Endothelial cell of umbilical vein (primary cell): ENCODE results near the gene CD58. TPM values are rescaled to one million over a fixed set of nuclear protein-coding genes. Genes with fewer than 3 reads are reported as not detected.

Source experiments
- BruUV-seq: library from RNA; stranded (reverse); fragments of 400-500 nt; replicated peaks from 2 replicates; lab custom pipeline; 2021; lab: Mats Ljungman, UMichigan
- CTCF ChIA-PET: fragments of 300-600, 350-600 bp; sonication (Branson Sonifier 250); formaldehyde crosslinking; loops from one replicate; lab custom pipeline; 2021; ENCODE audit warnings: antibody characterized with exemption, inconsistent platforms; lab: Charles Lee
- POLR2A ChIA-PET: fragments of 300-600, 350-600 bp; sonication (Branson Sonifier 250); formaldehyde crosslinking; loops from one replicate; lab custom pipeline; 2021; ENCODE audit warnings: antibody characterized with exemption, inconsistent platforms; lab: Charles Lee
- DNase-seq: peaks from one replicate; pipeline ENCODE4 v3.0.0-alpha.2; 2011; ENCODE audit warnings: low read depth, low spot score
- FAIRE-seq: peaks from 2 replicates; lab custom pipeline; 2011; peaks lifted over from hg19 to GRCh38; lab: Jason Lieb, UNC
- H2AFZ ChIP-seq: 2 replicates; pipeline ENCODE4 v1.6.0; 2012; ENCODE audit warnings: low read depth, low read length, control low read depth, inconsistent platforms
- H3K27ac ChIP-seq: 2 replicates; pipeline ENCODE4 v1.5.1; 2011; ENCODE audit warnings: low read depth, mild to moderate bottlenecking, control low read depth, low read length, moderate library complexity; ENCODE audit not compliant: insufficient read depth
- H3K27me3 ChIP-seq, 2 experiments: 2 replicates each; pipeline versions ENCODE4 v1.6.0 to v1.6.1; 2011; ENCODE audit warnings: low read length in 2 of 2, mixed read lengths in 1 of 2; ENCODE audit not compliant: control insufficient read depth in 2 of 2, insufficient read depth in 2 of 2
- H3K36me3 ChIP-seq, 2 experiments: 2 replicates in 1 of 2; 3 replicates in 1 of 2; pipeline ENCODE4 v1.5.1; 2011; ENCODE audit warnings: low read length in 2 of 2, mild to moderate bottlenecking in 1 of 2, moderate library complexity in 1 of 2; ENCODE audit not compliant: control insufficient read depth in 2 of 2, insufficient read depth in 2 of 2; ENCODE audit errors: extremely low read depth in 1 of 2
- H3K4me1 ChIP-seq: 3 replicates; pipeline ENCODE4 v1.5.1; 2011; ENCODE audit warnings: mild to moderate bottlenecking, low read length; ENCODE audit not compliant: control insufficient read depth, insufficient read depth; ENCODE audit errors: extremely low read depth
- H3K4me2 ChIP-seq: 2 replicates; pipeline ENCODE4 v1.6.1; 2011; ENCODE audit warnings: low read length, control low read depth, mixed read lengths; ENCODE audit not compliant: insufficient read depth
- H3K4me3 ChIP-seq, 3 experiments: fragments of 200-600 bp in 1 of 3; sonication (generic), shearing (Covaris generic) in 1 of 3; replicated peaks in 1 of 3; 2 replicates each; pipeline ENCODE4 v1.5.1; 2011 to 2016; ENCODE audit warnings: control low read depth in 3 of 3, low read length in 3 of 3, mild to moderate bottlenecking in 2 of 3, inconsistent platforms in 1 of 3, low read depth in 1 of 3, moderate library complexity in 1 of 3; ENCODE audit not compliant: insufficient read depth in 1 of 3
- H3K79me2 ChIP-seq: 2 replicates; pipeline ENCODE4 v1.6.0; 2012; ENCODE audit warnings: low read length, inconsistent platforms; ENCODE audit not compliant: control insufficient read depth, insufficient read depth
- H3K9ac ChIP-seq: replicated peaks from 2 replicates; pipeline ENCODE3; 2011; ENCODE audit warnings: low read length, control low read depth; ENCODE audit not compliant: insufficient read depth; ENCODE audit errors: extremely low read depth
- H3K9me1 ChIP-seq: replicated peaks from 3 replicates; pipeline ENCODE4 v1.6.0; 2011; ENCODE audit warnings: mild to moderate bottlenecking, low read length; ENCODE audit not compliant: control insufficient read depth, insufficient read depth; ENCODE audit errors: extremely low read depth
- H3K9me3 ChIP-seq: replicated peaks from 2 replicates; pipeline ENCODE4 v1.5.1; 2012; ENCODE audit warnings: low read length, inconsistent platforms; ENCODE audit not compliant: control insufficient read depth, insufficient read depth
- H4K20me1 ChIP-seq: replicated peaks from 2 replicates; pipeline ENCODE3; 2011; ENCODE audit warnings: mild to moderate bottlenecking, low read length; ENCODE audit not compliant: control insufficient read depth, insufficient read depth; ENCODE audit errors: extremely low read depth
- CTCF ChIP-seq, 2 donors: IDR thresholded peaks; 1 replicate in 1 of 2; 2 replicates in 1 of 2; pipeline ENCODE4 v1.5.1; 2011; ENCODE audit warnings: low read length in 2 of 2, mild to moderate bottlenecking in 2 of 2, moderate library complexity in 2 of 2, control low read depth in 1 of 2, inconsistent platforms in 1 of 2, low read depth in 1 of 2; ENCODE audit not compliant: insufficient read depth in 1 of 2; ENCODE audit errors: extremely low read depth in 1 of 2
- EZH2 ChIP-seq: IDR thresholded peaks from 2 replicates; pipeline ENCODE4 v1.6.1; 2012; ENCODE audit warnings: borderline replicate concordance, low read depth, mild to moderate bottlenecking, moderate library complexity, low read length, inconsistent platforms; ENCODE audit not compliant: severe bottlenecking
- FOS ChIP-seq: IDR thresholded peaks from 2 replicates; pipeline ENCODE4 v1.6.1; 2011; ENCODE audit warnings: mild to moderate bottlenecking, low read length, moderate library complexity, borderline replicate concordance; ENCODE audit not compliant: insufficient read depth
- GATA2 ChIP-seq: IDR thresholded peaks from 2 replicates; pipeline ENCODE4 v1.7.0; 2011; ENCODE audit warnings: low read depth, mild to moderate bottlenecking, moderate library complexity, mixed read lengths, low read length; ENCODE audit not compliant: insufficient read length, insufficient read depth
- JUN ChIP-seq: IDR thresholded peaks from 2 replicates; pipeline ENCODE4 v1.6.1; 2011; ENCODE audit warnings: borderline replicate concordance, low read depth; ENCODE audit not compliant: insufficient read length, insufficient read depth
- MAX ChIP-seq: IDR thresholded peaks from 2 replicates; pipeline ENCODE4 v1.6.1; 2011; ENCODE audit not compliant: insufficient read depth, insufficient read length
- MYC ChIP-seq: IDR thresholded peaks from one replicate; pipeline ENCODE4 v1.6.1; 2011; ENCODE audit warnings: mild to moderate bottlenecking, low read depth, low read length
- POLR2A ChIP-seq: IDR thresholded peaks from 2 replicates; pipeline ENCODE4 v1.6.1; 2012; ENCODE audit warnings: low read depth, mild to moderate bottlenecking, control low read depth, low read length
- POLR2AphosphoS5 ChIP-seq: IDR thresholded peaks from 2 replicates; pipeline ENCODE4 v1.6.1; 2012; ENCODE audit warnings: low read depth, mild to moderate bottlenecking, control low read depth, low read length, moderate library complexity; ENCODE audit not compliant: insufficient read depth
- dilution Hi-C: fragments of 300-500 bp; cut with MboI; formaldehyde crosslinking; loops from one replicate; pipeline ENCODE4 v1.15.0; 2019; ENCODE audit warnings: low sequenced_read_pairs; ENCODE audit not compliant: extremely low pct_ligation_motif_present
- intact Hi-C: fragments of 100-400 bp; cut with micrococcal nuclease; formaldehyde crosslinking; loops from one replicate; pipeline ENCODE4 v1.10.0; 2022
- polyA plus RNA-seq, 4 experiments: library from polyadenylated mRNA; depleted of rRNA in 3 of 4; stranded (reverse) in 3 of 4; unstranded in 1 of 4; fragments of >200 nt; gene quantifications; 2 replicates each; pipeline versions ENCODE4 v1.2.1 to v1.2.3, GENCODE V29; 2011 to 2012; ENCODE audit warnings: missing spikeins in 1 of 4
- total RNA-seq: library from RNA; stranded (reverse); gene quantifications from 2 replicates; pipeline ENCODE4 v1.2.3, GENCODE V29; 2021

Gene CD58
- total and polyA plus RNA-seq, 2 donors (not counting 3 experiments of a cell fraction or from before 2014, with no cell fraction given): 9.8 to 12.7 TPM

GRCh38 chr1:116487583-116487982 lies 83.2 kb downstream of the CD58 start:
- BruUV-seq: no TSS peak
- CTCF ChIA-PET: interaction anchor here (8.1 to 8.2 kb wide), 2 partner anchors 11 to 346 kb away, joined by 161 to 427 read pairs; no protein-coding TSS in a partner anchor

GRCh38 chr1:116487031-116487430 lies 83.8 kb downstream of the CD58 start:
- H3K9me3 ChIP-seq: no peaks in the 10 kb centered on the region
- FAIRE-seq (no peak), DNase-seq (no peak)
- no peaks in the 10 kb centered on the region for H3K36me3 ChIP-seq
- no peaks in the 10 kb centered on the region for H3K79me2 ChIP-seq
- dilution Hi-C loops: loop anchor here (25.0 kb wide), 1 partner anchor 100 kb away; no protein-coding TSS in a partner anchor
- H3K27me3 ChIP-seq: no peaks in the 10 kb centered on the region
- BruUV-seq: no TSS peak
- H3K9ac ChIP-seq: no peak overlapping the region
- H3K4me1 ChIP-seq: peaks cover 36% of the 10 kb centered on the region
- no peak overlapping the region for H2AFZ ChIP-seq
- POLR2A ChIA-PET: no interaction called here
- TF ChIP-seq POLR2AphosphoS5 (no peak), MYC (no peak), CTCF (IDR thresholded peaks at IDR 0.05; ENCODE audit: extremely low read depth in 1 of 2, insufficient read depth in 1 of 2, low read depth in 1 of 2, low read length in 2 of 2) (no peak), POLR2A (no peak), MAX (no peak), JUN (no peak), EZH2 (no peak), FOS (no peak)
- peak overlapping the region; percentile 33 for H3K4me2 ChIP-seq
- H4K20me1 ChIP-seq: no peaks in the 10 kb centered on the region
- H3K9me1 ChIP-seq: no peaks in the 10 kb centered on the region
- H3K4me3 ChIP-seq: no peak overlapping the region
- CTCF ChIA-PET: interaction anchor here (2.0 to 8.2 kb wide), 4 partner anchors 12 to 346 kb away, joined by 12 to 427 read pairs (median 120); no protein-coding TSS in a partner anchor
- intact Hi-C loops: no loop called here
- no peak overlapping the region for H3K27ac ChIP-seq

More at GRCh38 chr1:116487583-116487982, 83.2 kb downstream of the CD58 start:
- Histone ChIP-seq H3K4me1 (peaks cover 36% of the 10 kb centered on the region), H3K27me3 (no peaks in the 10 kb centered on the region), H3K9me3 (no peaks in the 10 kb centered on the region), H3K79me2 (no peaks in the 10 kb centered on the region), H3K4me2 (no peak overlapping the region), H3K9me1 (no peaks in the 10 kb centered on the region), H4K20me1 (no peaks in the 10 kb centered on the region), H3K4me3 (no peak overlapping the region), H3K27ac (no peak overlapping the region), H3K36me3 (no peaks in the 10 kb centered on the region), H2AFZ (no peak overlapping the region), H3K9ac (no peak overlapping the region)
- intact Hi-C loops (no loop called here), dilution Hi-C loops (loop anchor here (25.0 kb wide), 1 partner anchor 100 kb away; no protein-coding TSS in a partner anchor)
- TF ChIP-seq GATA2: no peak
- TF ChIP-seq MYC: no peak
- no peak for TF ChIP-seq JUN
- no peak for TF ChIP-seq FOS
- no peak for TF ChIP-seq EZH2
- POLR2A ChIA-PET: no interaction called here
- FAIRE-seq (no peak), DNase-seq (no peak)
